ENCODE results near the gene HOXB2. TPM values are rescaled to one million over a fixed set of nuclear protein-coding genes. Genes with fewer than 3 reads are reported as not detected.

Gene HOXB2
- total and polyA plus RNA-seq, 9 of the 15 experiments (the other 6 are each of a cell fraction or from before 2014, with no cell fraction given) = 2.1 to 97.7 (median 21.2) TPM

- TF ChIP-seq, protein P1, sequence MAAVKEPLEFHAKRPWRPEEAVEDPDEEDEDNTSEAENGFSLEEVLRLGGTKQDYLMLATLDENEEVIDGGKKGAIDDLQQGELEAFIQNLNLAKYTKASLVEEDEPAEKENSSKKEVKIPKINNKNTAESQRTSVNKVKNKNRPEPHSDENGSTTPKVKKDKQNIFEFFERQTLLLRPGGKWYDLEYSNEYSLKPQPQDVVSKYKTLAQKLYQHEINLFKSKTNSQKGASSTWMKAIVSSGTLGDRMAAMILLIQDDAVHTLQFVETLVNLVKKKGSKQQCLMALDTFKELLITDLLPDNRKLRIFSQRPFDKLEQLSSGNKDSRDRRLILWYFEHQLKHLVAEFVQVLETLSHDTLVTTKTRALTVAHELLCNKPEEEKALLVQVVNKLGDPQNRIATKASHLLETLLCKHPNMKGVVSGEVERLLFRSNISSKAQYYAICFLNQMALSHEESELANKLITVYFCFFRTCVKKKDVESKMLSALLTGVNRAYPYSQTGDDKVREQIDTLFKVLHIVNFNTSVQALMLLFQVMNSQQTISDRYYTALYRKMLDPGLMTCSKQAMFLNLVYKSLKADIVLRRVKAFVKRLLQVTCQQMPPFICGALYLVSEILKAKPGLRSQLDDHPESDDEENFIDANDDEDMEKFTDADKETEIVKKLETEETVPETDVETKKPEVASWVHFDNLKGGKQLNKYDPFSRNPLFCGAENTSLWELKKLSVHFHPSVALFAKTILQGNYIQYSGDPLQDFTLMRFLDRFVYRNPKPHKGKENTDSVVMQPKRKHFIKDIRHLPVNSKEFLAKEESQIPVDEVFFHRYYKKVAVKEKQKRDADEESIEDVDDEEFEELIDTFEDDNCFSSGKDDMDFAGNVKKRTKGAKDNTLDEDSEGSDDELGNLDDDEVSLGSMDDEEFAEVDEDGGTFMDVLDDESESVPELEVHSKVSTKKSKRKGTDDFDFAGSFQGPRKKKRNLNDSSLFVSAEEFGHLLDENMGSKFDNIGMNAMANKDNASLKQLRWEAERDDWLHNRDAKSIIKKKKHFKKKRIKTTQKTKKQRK (IDR thresholded peaks at IDR 0.05; ENCODE audit: borderline replicate concordance, low read depth, low read length) = no peak
- TF ChIP-seq POLR3G (IDR thresholded peaks at IDR 0.05; ENCODE audit: extremely low read depth, insufficient read length, insufficient replicate concordance) (no peak), CHD1 (IDR thresholded peaks at IDR 0.05; ENCODE audit: low read length) (no peak), TCFL5 (CRISPR knock-in tag; conservative IDR thresholded peaks at IDR 0.05) (no peak), STAT6 (CRISPR knock-in tag; IDR thresholded peaks at IDR 0.05) (no peak), MBD2 (IDR thresholded peaks at IDR 0.05; ENCODE audit: borderline replicate concordance, low read depth) (peak; percentile 27; the same call in 1 of the 2 replicates), BRF2 (IDR thresholded peaks at IDR 0.05; ENCODE audit: borderline replicate concordance, insufficient read depth, insufficient read length) (no peak), ZBTB49 (CRISPR knock-in tag; IDR thresholded peaks at IDR 0.05; ENCODE audit: borderline replicate concordance) (no peak), SNAPC5 (CRISPR knock-in tag; IDR thresholded peaks at IDR 0.05) (no peak), SMARCA5 (IDR thresholded peaks at IDR 0.05) (no peak), NCOR1 (IDR thresholded peaks at IDR 0.05) (no peak), BMI1 (IDR thresholded peaks at IDR 0.05; ENCODE audit: low read length) (no peak)
- TF ChIP-seq, protein P2, sequence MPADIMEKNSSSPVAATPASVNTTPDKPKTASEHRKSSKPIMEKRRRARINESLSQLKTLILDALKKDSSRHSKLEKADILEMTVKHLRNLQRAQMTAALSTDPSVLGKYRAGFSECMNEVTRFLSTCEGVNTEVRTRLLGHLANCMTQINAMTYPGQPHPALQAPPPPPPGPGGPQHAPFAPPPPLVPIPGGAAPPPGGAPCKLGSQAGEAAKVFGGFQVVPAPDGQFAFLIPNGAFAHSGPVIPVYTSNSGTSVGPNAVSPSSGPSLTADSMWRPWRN (IDR thresholded peaks at IDR 0.05; ENCODE audit: low read depth) = no peak
- TF ChIP-seq, protein P3, sequence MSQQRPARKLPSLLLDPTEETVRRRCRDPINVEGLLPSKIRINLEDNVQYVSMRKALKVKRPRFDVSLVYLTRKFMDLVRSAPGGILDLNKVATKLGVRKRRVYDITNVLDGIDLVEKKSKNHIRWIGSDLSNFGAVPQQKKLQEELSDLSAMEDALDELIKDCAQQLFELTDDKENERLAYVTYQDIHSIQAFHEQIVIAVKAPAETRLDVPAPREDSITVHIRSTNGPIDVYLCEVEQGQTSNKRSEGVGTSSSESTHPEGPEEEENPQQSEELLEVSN (IDR thresholded peaks at IDR 0.05; ENCODE audit: borderline replicate concordance in 1 of 2, extremely low read depth in 1 of 2, insufficient read depth in 1 of 2, insufficient read length in 1 of 2, low read depth in 1 of 2, low read length in 1 of 2, poor library complexity in 1 of 2, severe bottlenecking in 1 of 2) = peak in 1 of 2 experiments; percentile 44
Measured at GRCh38 chr17:48541577-48542113, 3.3 kb downstream of the HOXB2 start (continued).
